ENCODE measurements around the gene CTNNA3.

Gene CTNNA3

DNA sequence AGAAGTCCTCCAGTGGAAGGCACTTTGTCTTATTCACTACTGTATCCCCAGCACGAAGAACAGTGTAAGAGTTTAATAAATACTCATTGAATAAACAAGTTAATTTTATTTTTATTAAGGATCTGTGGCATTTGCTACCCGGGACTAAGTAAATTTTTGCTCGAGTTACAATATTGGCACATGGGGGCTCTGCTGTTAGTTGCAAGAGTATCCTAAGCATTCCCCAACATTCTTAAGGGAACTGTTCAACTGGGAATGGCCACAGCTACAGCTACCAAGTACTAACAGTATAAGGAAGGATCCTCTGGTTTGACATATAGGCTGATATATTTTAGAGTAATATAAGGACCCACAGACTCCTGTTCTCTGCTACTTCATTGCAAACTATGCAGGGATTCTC lies 778.9 kb downstream of the CTNNA3 start:
- no peak for ATAC-seq (replicated peaks)
- no peak for DNase-seq
- Mint-ChIP-seq H3K27ac (no peak overlapping the region), H3K27me3 (no peaks in the 10 kb centered on the region), H3K4me3 (no peak overlapping the region), H3K9me3 (peaks cover 1 to 4% of the 10 kb centered on the region in 2 donors), H3K36me3 (no peaks in the 10 kb centered on the region), H3K4me1 (no peaks in the 10 kb centered on the region)

- ATAC-seq (replicated peaks), result no peak
- H3K9me3 Mint-ChIP-seq, result peaks cover 0 to 1% of the 10 kb centered on the region in 2 donors
- H3K4me3 Mint-ChIP-seq, result no peak overlapping the region
- no peak overlapping the region for H3K27ac Mint-ChIP-seq
- H3K4me1 Mint-ChIP-seq, result no peaks in the 10 kb centered on the region
- H3K36me3 Mint-ChIP-seq, result no peaks in the 10 kb centered on the region
- no peak for DNase-seq
- H3K27me3 Mint-ChIP-seq, result no peaks in the 10 kb centered on the region
Observed at GRCh38 chr10:66916030-66916429, 780.0 kb downstream of the CTNNA3 start.

- Mint-ChIP-seq H3K36me3 (no peaks in the 10 kb centered on the region), H3K9me3 (peaks cover 0 to 1% of the 10 kb centered on the region in 2 donors), H3K27me3 (no peaks in the 10 kb centered on the region), H3K4me3 (no peak overlapping the region), H3K4me1 (no peaks in the 10 kb centered on the region), H3K27ac (no peak overlapping the region)
- no peak for DNase-seq
- no peak for ATAC-seq (replicated peaks)
Observed at GRCh38 chr10:66910671-66911070, 785.3 kb downstream of the CTNNA3 start.

DNA sequence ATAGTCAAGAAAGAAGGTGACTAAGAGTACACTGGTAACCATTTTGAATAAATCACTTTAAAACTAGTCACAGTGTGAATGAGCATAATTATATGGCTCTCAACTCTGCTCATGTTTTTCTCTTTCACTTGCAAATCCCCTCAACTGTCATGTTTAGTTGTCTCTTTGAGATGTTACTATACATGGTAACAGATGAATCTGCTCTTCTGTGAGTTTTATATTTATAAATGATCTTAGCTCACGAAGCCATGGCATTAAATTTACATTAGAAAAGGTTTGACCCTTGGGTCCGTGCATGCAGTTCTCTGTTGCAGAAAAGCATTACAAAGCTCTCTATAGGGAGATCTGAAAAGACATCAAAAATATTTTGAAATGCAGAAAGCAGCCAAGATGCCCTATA lies 803.1 kb downstream of the CTNNA3 start:
- H3K27me3 Mint-ChIP-seq, result no peaks in the 10 kb centered on the region
- peaks cover under 1 to 3% of the 10 kb centered on the region in 2 donors for H3K9me3 Mint-ChIP-seq
- no peaks in the 10 kb centered on the region for H3K4me1 Mint-ChIP-seq
- H3K27ac Mint-ChIP-seq, result no peak overlapping the region
- H3K36me3 Mint-ChIP-seq, result no peaks in the 10 kb centered on the region
- no peak overlapping the region for H3K4me3 Mint-ChIP-seq
- ATAC-seq (replicated peaks), result no peak
- DNase-seq, result no peak

DNA sequence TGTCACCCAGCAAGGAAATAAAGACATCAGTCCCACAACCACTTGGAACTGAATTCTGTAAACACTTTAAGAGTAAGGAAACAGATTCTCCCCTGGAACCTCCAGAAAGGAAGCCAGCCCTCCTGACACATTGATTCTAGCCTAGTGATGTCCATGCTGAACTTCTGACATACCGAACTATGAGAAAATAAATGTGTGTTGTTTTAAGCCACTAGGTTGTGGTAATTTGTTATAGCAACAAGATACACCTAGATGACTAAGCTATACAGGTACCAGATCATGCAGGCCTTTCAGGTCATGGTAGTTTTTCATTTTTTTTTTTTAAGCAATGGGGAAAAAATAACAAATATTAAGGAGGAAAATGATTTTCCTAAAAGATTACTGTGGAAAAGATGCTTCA lies 807.8 kb downstream of the CTNNA3 start:
- Mint-ChIP-seq H3K36me3 (no peaks in the 10 kb centered on the region), H3K27me3 (no peaks in the 10 kb centered on the region)
- ATAC-seq (replicated peaks), result no peak

DNA sequence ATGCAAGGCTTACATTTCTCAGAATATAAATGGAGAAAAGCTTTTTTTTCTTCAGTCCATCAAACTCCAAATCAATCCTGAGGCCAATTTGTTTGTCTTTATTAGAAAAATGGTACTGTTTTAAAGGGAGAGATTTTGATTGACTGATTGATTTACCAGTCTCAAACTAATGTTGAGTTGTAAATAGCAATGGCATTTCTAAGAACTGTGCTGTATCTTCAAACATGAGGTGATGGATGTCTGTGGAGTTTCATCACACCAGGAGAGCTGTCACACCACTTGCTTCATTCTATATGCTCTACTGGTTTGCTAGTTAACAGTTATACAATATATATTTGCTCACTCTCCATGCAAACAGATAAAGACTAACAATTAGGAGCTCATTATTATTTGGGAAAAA lies 809.1 kb downstream of the CTNNA3 start:
- H3K4me3 Mint-ChIP-seq, result no peak overlapping the region
- no peaks in the 10 kb centered on the region for H3K36me3 Mint-ChIP-seq

More for the DNA sequence above, 807.8 kb downstream of the CTNNA3 start:
- Mint-ChIP-seq H3K9me3 (no peaks in the 10 kb centered on the region), H3K4me3 (no peak overlapping the region), H3K4me1 (no peaks in the 10 kb centered on the region), H3K27ac (no peak overlapping the region)
- no peak for DNase-seq

GRCh38 chr10:66882271-66882670 lies 813.7 kb downstream of the CTNNA3 start:
- DNase-seq (no peak), ATAC-seq (replicated peaks) (no peak)
- H3K9me3 Mint-ChIP-seq, result no peaks in the 10 kb centered on the region
- H3K36me3 Mint-ChIP-seq, result no peaks in the 10 kb centered on the region
- no peak overlapping the region for H3K27ac Mint-ChIP-seq
- no peak overlapping the region for H3K4me3 Mint-ChIP-seq
- no peaks in the 10 kb centered on the region for H3K4me1 Mint-ChIP-seq
- no peaks in the 10 kb centered on the region for H3K27me3 Mint-ChIP-seq

More for the DNA sequence above, 809.1 kb downstream of the CTNNA3 start:
- no peaks in the 10 kb centered on the region for H3K27me3 Mint-ChIP-seq
- H3K4me1 Mint-ChIP-seq, result no peaks in the 10 kb centered on the region
- no peak for DNase-seq
- no peak for ATAC-seq (replicated peaks)
- no peak overlapping the region for H3K27ac Mint-ChIP-seq
- H3K9me3 Mint-ChIP-seq, result no peaks in the 10 kb centered on the region

DNA sequence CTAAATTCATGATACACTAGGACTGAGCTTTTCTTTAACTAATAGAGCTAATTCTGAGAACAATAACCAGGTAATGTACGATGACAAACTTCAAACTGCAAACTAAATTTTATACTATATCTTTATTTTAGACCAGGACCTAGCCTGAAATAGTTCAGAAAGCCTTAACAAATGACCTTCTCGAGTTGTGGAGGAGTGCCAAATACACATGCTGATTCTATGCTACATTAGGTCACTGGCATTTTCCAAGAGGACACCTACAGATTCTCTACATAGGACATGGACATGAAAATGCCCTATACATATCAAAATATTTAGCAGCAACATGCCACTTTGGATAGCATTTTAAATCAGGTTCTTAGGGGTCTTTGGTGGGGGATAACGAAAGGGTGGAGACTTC lies 814.2 kb downstream of the CTNNA3 start:
- no peak for ATAC-seq (replicated peaks)
- H3K4me3 Mint-ChIP-seq, result no peak overlapping the region
- DNase-seq, result no peak
- no peaks in the 10 kb centered on the region for H3K4me1 Mint-ChIP-seq
- no peaks in the 10 kb centered on the region for H3K9me3 Mint-ChIP-seq
- H3K27me3 Mint-ChIP-seq, result no peaks in the 10 kb centered on the region
- H3K36me3 Mint-ChIP-seq, result no peaks in the 10 kb centered on the region
- H3K27ac Mint-ChIP-seq, result no peak overlapping the region

GRCh38 chr10:66880826-66881225 lies 815.2 kb downstream of the CTNNA3 start:
- no peak for DNase-seq
- no peaks in the 10 kb centered on the region for H3K4me1 Mint-ChIP-seq
- no peak overlapping the region for H3K27ac Mint-ChIP-seq
- H3K9me3 Mint-ChIP-seq, result no peaks in the 10 kb centered on the region
- no peak overlapping the region for H3K4me3 Mint-ChIP-seq
- no peaks in the 10 kb centered on the region for H3K36me3 Mint-ChIP-seq
- no peaks in the 10 kb centered on the region for H3K27me3 Mint-ChIP-seq
- ATAC-seq (replicated peaks), result no peak

GRCh38 chr10:66880292-66880691 lies 815.7 kb downstream of the CTNNA3 start:
- ATAC-seq (replicated peaks) (no peak), DNase-seq (no peak)
- no peaks in the 10 kb centered on the region for H3K9me3 Mint-ChIP-seq
- no peaks in the 10 kb centered on the region for H3K36me3 Mint-ChIP-seq
- no peak overlapping the region for H3K27ac Mint-ChIP-seq
- H3K4me3 Mint-ChIP-seq, result no peak overlapping the region
- H3K27me3 Mint-ChIP-seq, result no peaks in the 10 kb centered on the region
- H3K4me1 Mint-ChIP-seq, result no peaks in the 10 kb centered on the region

DNA sequence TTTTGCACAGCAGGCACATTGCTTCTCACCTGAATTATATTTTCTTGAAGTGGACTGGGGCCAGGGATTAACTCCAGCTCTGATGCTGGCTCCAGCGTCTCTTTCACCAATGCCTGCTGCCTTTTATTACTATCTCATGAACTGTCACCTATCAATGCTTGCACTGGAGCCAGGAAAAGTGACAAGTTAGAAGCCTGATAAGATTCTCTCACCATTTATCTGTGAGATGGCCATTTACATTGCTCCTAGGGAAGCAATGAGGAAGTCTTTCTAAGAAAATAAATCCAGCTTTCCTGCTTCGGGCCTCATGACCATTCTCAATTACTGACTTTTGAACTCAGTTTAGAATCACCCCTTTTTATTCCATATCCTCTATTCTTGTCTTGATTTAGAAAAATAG lies 818.6 kb downstream of the CTNNA3 start:
- no peak for ATAC-seq (replicated peaks)
- no peak for DNase-seq
- Mint-ChIP-seq H3K4me3 (no peak overlapping the region), H3K27ac (no peak overlapping the region), H3K36me3 (no peaks in the 10 kb centered on the region), H3K4me1 (no peaks in the 10 kb centered on the region), H3K27me3 (no peaks in the 10 kb centered on the region), H3K9me3 (no peaks in the 10 kb centered on the region)

DNA sequence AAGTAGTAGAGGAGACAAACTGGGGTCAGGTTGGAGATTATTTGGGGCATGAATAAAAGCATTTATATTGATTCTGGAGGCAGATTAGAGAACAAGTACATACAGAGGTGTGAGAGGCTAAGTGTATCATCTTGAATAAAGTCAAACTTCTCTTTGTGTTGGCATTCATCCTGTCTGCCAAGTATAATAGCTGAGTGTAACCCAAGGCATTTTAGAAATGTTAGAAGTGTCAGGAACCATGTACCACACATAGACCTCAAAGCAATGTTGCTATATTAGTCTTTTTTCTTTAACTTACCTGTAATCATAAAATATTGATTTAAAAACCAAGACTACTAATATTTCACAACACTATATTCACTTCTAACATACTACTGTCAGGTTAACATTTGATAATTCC lies 826.4 kb downstream of the CTNNA3 start:
- Mint-ChIP-seq H3K27me3 (no peaks in the 10 kb centered on the region), H3K4me3 (no peak overlapping the region), H3K9me3 (no peaks in the 10 kb centered on the region), H3K27ac (no peak overlapping the region), H3K36me3 (no peaks in the 10 kb centered on the region), H3K4me1 (no peaks in the 10 kb centered on the region)
- ATAC-seq (replicated peaks), result no peak
- no peak for DNase-seq

DNA sequence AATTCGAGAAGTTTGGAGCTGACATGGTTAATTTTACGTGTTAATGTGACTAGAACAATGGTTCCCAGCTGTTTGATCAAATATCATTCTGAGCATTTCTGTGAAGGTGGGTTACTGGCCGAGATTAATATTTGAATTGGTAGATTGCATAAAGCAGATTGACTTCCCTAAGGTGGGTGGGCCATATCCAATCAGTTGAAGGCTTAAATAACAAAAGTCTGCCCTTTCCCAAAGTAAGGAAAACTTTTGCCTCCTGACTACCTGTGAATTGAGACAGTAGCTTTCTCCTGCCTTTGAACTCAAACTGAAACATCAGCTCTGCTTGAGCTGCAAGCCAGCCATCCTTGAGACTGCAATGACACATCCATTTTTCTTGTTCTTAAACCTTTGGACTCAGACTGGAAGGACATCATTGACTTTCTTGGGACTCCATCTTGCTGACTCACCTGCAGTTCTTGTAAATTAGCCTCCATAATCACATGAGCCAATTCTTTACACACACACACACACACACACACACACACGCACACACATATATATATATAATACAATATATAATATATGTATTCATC lies 833.2 kb downstream of the CTNNA3 start:
- Mint-ChIP-seq H3K27ac (no peak overlapping the region), H3K36me3 (no peaks in the 10 kb centered on the region), H3K4me1 (no peaks in the 10 kb centered on the region), H3K9me3 (peaks cover 6 to 8% of the 10 kb centered on the region in 2 donors), H3K27me3 (no peaks in the 10 kb centered on the region), H3K4me3 (no peak overlapping the region)
- no peak for ATAC-seq (replicated peaks)
- no peak for DNase-seq

DNA sequence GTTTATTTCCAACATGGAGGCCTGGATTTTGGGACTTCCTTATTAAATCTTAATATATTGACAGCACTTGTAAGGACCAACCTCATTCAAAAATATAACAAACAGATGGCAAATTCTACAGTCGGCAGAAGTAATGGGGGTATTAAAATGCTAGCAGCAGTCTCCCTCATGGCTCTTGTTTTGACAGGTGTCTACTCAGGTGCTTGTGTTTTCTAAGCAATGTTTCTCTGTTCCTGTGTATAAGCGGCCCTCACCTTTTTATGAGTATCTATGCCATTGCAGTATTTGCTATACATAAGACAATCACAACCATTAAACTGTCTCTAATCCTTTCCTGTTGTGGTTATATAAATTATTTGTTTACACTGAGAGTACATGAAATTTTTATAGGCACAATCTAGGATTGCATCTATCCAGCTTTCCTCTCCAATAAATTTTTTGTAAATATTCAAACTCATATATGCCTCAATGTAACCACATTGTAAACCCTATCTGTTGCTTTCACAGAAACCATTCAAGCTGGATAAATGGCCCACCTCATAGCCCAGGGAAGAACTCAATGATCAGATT lies 835.5 kb downstream of the CTNNA3 start:
- DNase-seq (no peak), ATAC-seq (replicated peaks) (no peak)
- Mint-ChIP-seq H3K9me3 (peaks cover 8 to 11% of the 10 kb centered on the region in 2 donors), H3K4me1 (no peaks in the 10 kb centered on the region), H3K36me3 (no peaks in the 10 kb centered on the region), H3K27ac (no peak overlapping the region), H3K4me3 (no peak overlapping the region), H3K27me3 (no peaks in the 10 kb centered on the region)

DNA sequence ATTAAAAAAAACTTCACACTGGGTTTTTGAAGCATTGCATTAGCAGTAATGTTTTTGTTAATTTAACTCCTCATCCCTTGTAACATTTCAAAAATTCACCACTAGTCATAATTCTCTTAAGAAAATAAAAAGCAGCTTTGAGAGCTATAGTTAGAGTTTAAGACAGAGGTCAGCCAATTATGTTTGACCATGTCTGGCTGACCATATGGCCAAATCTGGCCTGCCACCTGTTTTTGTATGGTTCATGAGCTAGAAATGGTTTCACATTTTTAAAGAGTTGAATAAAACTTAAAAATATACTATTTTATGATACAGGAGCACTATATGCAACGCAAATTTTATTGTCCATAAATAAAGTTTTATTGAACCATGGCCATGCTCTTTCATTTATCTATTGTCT lies 843.2 kb downstream of the CTNNA3 start:
- Mint-ChIP-seq H3K27me3 (no peaks in the 10 kb centered on the region), H3K9me3 (peaks cover 0 to 6% of the 10 kb centered on the region in 2 donors), H3K4me3 (no peak overlapping the region), H3K27ac (no peak overlapping the region), H3K36me3 (no peaks in the 10 kb centered on the region), H3K4me1 (no peaks in the 10 kb centered on the region)
- no peak for DNase-seq
- no peak for ATAC-seq (replicated peaks)

- Mint-ChIP-seq H3K27me3 (no peaks in the 10 kb centered on the region), H3K27ac (no peak overlapping the region), H3K9me3 (no peaks in the 10 kb centered on the region), H3K4me1 (no peaks in the 10 kb centered on the region), H3K36me3 (no peaks in the 10 kb centered on the region), H3K4me3 (no peak overlapping the region)
- no peak for ATAC-seq (replicated peaks)
- no peak for DNase-seq
Observed at GRCh38 chr10:66848856-66849255, 847.1 kb downstream of the CTNNA3 start.

Data from stimulated activated naive B cell treated with anti-CD40 and anti-IgM and Interleukin-4, amounts not matched to agents 10 μg/mL and 1 μg/mL and 100 μg/mL, for 72 hours (primary cell).